NCI-H69 (cell line): Measurements from ENCODE around the gene CCDC158.
"Not testable (repeated sequence)": the region's sequence is repeated elsewhere in the genome, so short reads cannot be mapped to it uniquely, and the experiment has no call there.

Source experiments
- DNase-seq: peaks from one replicate; lab custom pipeline; 2025; lab: John Stamatoyannopoulos, UW

Gene CCDC158

GRCh38 chr4:76373919-76374552, 46.9 kb downstream of the CCDC158 start:
- peak; percentile 2 for DNase-seq

- DNase-seq, result no peak
Measured at GRCh38 chr4:76366737-76367136, 54.2 kb downstream of the CCDC158 start.

GRCh38 chr4:76365636-76366035, 55.3 kb downstream of the CCDC158 start:
- no peak for DNase-seq

GRCh38 chr4:76364763-76365162, 56.2 kb downstream of the CCDC158 start:
- no peak for DNase-seq

- DNase-seq, result no peak
Measured at GRCh38 chr4:76363556-76364290, 57.2 kb downstream of the CCDC158 start.

GRCh38 chr4:76361689-76362412, 59.1 kb downstream of the CCDC158 start:
- no peak for DNase-seq

- DNase-seq, result not testable (repeated sequence)
Measured at GRCh38 chr4:76359881-76360466, 61.0 kb downstream of the CCDC158 start.

- DNase-seq, result no peak
Measured at GRCh38 chr4:76357981-76358380, 63.0 kb downstream of the CCDC158 start.

GRCh38 chr4:76354517-76355473, 66.1 kb downstream of the CCDC158 start:
- DNase-seq, result no peak

- DNase-seq, result no peak
Measured at GRCh38 chr4:76342803-76343202, 78.1 kb downstream of the CCDC158 start.

GRCh38 chr4:76342191-76342590, 78.8 kb downstream of the CCDC158 start:
- DNase-seq, result no peak

- no peak for DNase-seq
Measured at GRCh38 chr4:76341063-76341462, 79.9 kb downstream of the CCDC158 start.

- peak; percentile 11 for DNase-seq
Measured at GRCh38 chr4:76339364-76339763, 81.6 kb downstream of the CCDC158 start.

GRCh38 chr4:76334885-76335284, 86.1 kb downstream of the CCDC158 start:
- DNase-seq, result no peak

- no peak for DNase-seq
Measured at GRCh38 chr4:76326515-76326914, 94.4 kb downstream of the CCDC158 start.

GRCh38 chr4:76325072-76325471, 95.9 kb downstream of the CCDC158 start:
- no peak for DNase-seq

- no peak for DNase-seq
Measured at GRCh38 chr4:76322236-76322635, 98.7 kb downstream of the CCDC158 start.

- no peak for DNase-seq
Measured at GRCh38 chr4:76316131-76316530, 104.8 kb downstream of the CCDC158 start.

GRCh38 chr4:76315267-76315918, 105.5 kb downstream of the CCDC158 start:
- DNase-seq, result no peak

- no peak for DNase-seq
Measured at GRCh38 chr4:76313547-76313946, 107.4 kb downstream of the CCDC158 start.

GRCh38 chr4:76312457-76312856, 108.5 kb downstream of the CCDC158 start:
- DNase-seq, result no peak
